HepG2 (cell line): Measurements from ENCODE around the gene LYST. TPM values are rescaled to one million over a fixed set of nuclear protein-coding genes. Genes with fewer than 3 reads are reported as not detected.
A peak's percentile ranks its signal among the peaks of the same experiment; 100 is the strongest.
"Not testable (repeated sequence)": the region's sequence is repeated elsewhere in the genome, so short reads cannot be mapped to it uniquely, and the experiment has no call there.

Experiments
- ATAC-seq: fragments of 200-7000 bp; cut with Tn5 transposase; 3 replicates; pipeline ENCODE4 v1.9.1; 2020; ENCODE audit warnings: mild to moderate bottlenecking, moderate library complexity
- BruUV-seq: library from RNA; stranded (reverse); fragments of 400-500 nt; replicated peaks from 2 replicates; lab custom pipeline; 2021; lab: Mats Ljungman, UMichigan
- CTCF ChIA-PET: fragments of 300-600 bp; formaldehyde crosslinking; extraction: SDS; loops from one replicate; lab custom pipeline; 2021; ENCODE audit warnings: low total read pairs, inconsistent platforms, low intra/inter-chr PET ratio; lab: Yijun Ruan, JAX
- POLR2A ChIA-PET: fragments of 350-600 bp; sonication (Branson Sonifier 250); formaldehyde crosslinking; loops from one replicate; lab custom pipeline; 2020; ENCODE audit warnings: antibody characterized with exemption, inconsistent platforms; lab: Yijun Ruan, JAX
- DNase-seq: peaks from one replicate; pipeline ENCODE4 v3.0.0-alpha.2; 2015; ENCODE audit warnings: low spot score
- FAIRE-seq: peaks from 3 replicates; lab custom pipeline; 2011; peaks lifted over from hg19 to GRCh38; lab: Jason Lieb, UNC
- H2AFZ ChIP-seq: one replicate; pipeline ENCODE4 v1.6.1; 2011; ENCODE audit warnings: low read length, inconsistent platforms
- H3K27ac ChIP-seq: fragments of 300-600 bp; 3 replicates; pipeline ENCODE4 v1.8.0; 2011; ENCODE audit warnings: mixed run types, mild to moderate bottlenecking, mixed read lengths, low read length, inconsistent platforms; ENCODE audit not compliant: insufficient read depth; ENCODE audit errors: extremely low read length
- H3K27me3 ChIP-seq, 2 experiments: fragments of 200-600 bp in 1 of 2; 2 replicates in 1 of 2; 3 replicates in 1 of 2; pipeline versions ENCODE4 v1.6.0 to v1.8.0; 2011; ENCODE audit warnings: low read length in 2 of 2, mild to moderate bottlenecking in 2 of 2, moderate library complexity in 2 of 2, inconsistent platforms in 1 of 2; ENCODE audit not compliant: insufficient read depth in 2 of 2, control insufficient read depth in 1 of 2
- H3K36me3 ChIP-seq, 2 experiments: fragments of 200-600 bp in 1 of 2; replicated peaks in 1 of 2; 2 replicates in 1 of 2; 3 replicates in 1 of 2; pipeline versions ENCODE4 v1.5.1 to v1.8.0; 2011; ENCODE audit warnings: low read length in 2 of 2, inconsistent platforms in 1 of 2; ENCODE audit not compliant: insufficient read depth in 2 of 2, control insufficient read depth in 1 of 2
- H3K4me1 ChIP-seq: 2 replicates; pipeline ENCODE4 v1.5.1; 2012; ENCODE audit warnings: low read length, inconsistent platforms; ENCODE audit not compliant: insufficient read depth
- H3K4me2 ChIP-seq: 2 replicates; pipeline ENCODE4 v1.6.0; 2011; ENCODE audit warnings: low read depth, low read length, inconsistent platforms
- H3K4me3 ChIP-seq, 3 experiments: fragments of 200-600 bp in 1 of 3; sonication (generic), shearing (Covaris generic) in 1 of 3; replicated peaks in 1 of 3; 2 replicates each; pipeline ENCODE4 v1.5.1; 2011 to 2016; ENCODE audit warnings: low read length in 3 of 3, inconsistent platforms in 2 of 3, low read depth in 2 of 3, mild to moderate bottlenecking in 2 of 3, control low read depth in 1 of 3, mixed read lengths in 1 of 3; ENCODE audit not compliant: insufficient read depth in 1 of 3
- H3K79me2 ChIP-seq: one replicate; pipeline ENCODE4 v1.6.1; 2011; ENCODE audit warnings: low read length, inconsistent platforms; ENCODE audit not compliant: insufficient read depth
- H3K9ac ChIP-seq: 2 replicates; pipeline ENCODE4 v1.6.0; 2011; ENCODE audit warnings: mild to moderate bottlenecking, low read depth, low read length, inconsistent platforms; ENCODE audit not compliant: insufficient read depth
- H3K9me3 ChIP-seq: 2 replicates; pipeline ENCODE4 v1.5.1; 2012; ENCODE audit warnings: mild to moderate bottlenecking, low read length
- H4K20me1 ChIP-seq: 2 replicates; pipeline ENCODE4 v1.6.0; 2011; ENCODE audit warnings: inconsistent platforms, mild to moderate bottlenecking, low read length, moderate library complexity; ENCODE audit not compliant: insufficient read depth
- CEBPB ChIP-seq: IDR thresholded peaks from 2 replicates; pipeline ENCODE4 v1.6.1; 2011; ENCODE audit warnings: low read depth, low read length, improper control_type of control experiment, borderline replicate concordance
- CEBPG ChIP-seq: IDR thresholded peaks from 2 replicates; pipeline ENCODE4 v1.6.1; 2016
- HNF4A ChIP-seq: sonication (generic); formaldehyde crosslinking; IDR thresholded peaks from 2 replicates; pipeline ENCODE4 v1.4.0; 2020; ENCODE audit warnings: missing genetic modification reagents
- SIN3A ChIP-seq: IDR thresholded peaks from 2 replicates; pipeline ENCODE4 v1.6.1; 2011; ENCODE audit warnings: low read depth, mild to moderate bottlenecking, control low read depth, low read length, borderline replicate concordance
- WGBS: methylation state at CpG from one replicate; pipeline ENCODE4 v1.1.6; 2017; ENCODE audit warnings: low lambda C conversion rate; 5-methylcytosine and 5-hydroxymethylcytosine counted together
- in situ Hi-C: cut with HindIII; loops from 2 replicates; pipeline ENCODE4 v1.10.0; 2017; ENCODE audit warnings: low pct_unique_long_range_greater_than_20kb; ENCODE audit not compliant: extremely low pct_ligation_motif_present
- intact Hi-C: fragments of 100-400 bp; cut with micrococcal nuclease; formaldehyde crosslinking; loops from one replicate; pipeline ENCODE4 v1.10.0; 2022; ENCODE audit not compliant: unreplicated experiment
- polyA plus RNA-seq, 8 experiments: library from polyadenylated mRNA; depleted of rRNA in 3 of 8; stranded (reverse) in 7 of 8; unstranded in 1 of 8; fragments of >200 nt; fragmentation: Illumina TruSeq in 4 of 8; extraction: Trizol in 4 of 8; gene quantifications; 2 replicates each; pipeline versions ENCODE4 v1.2.1 to v1.2.3, GENCODE V29; 2011 to 2016; ENCODE audit warnings: low read depth in 4 of 8, missing spikeins in 1 of 8, mixed read lengths in 1 of 8; ENCODE audit not compliant: insufficient read depth in 1 of 8
- total RNA-seq, 5 experiments: library from RNA; depleted of rRNA; stranded (reverse); fragments of >200 nt; fragmentation: Illumina TruSeq; extraction: Trizol; gene quantifications; 2 replicates each; pipeline ENCODE4 v1.2.3, GENCODE V29; 2016; ENCODE audit warnings: low read depth in 1 of 5
- TF ChIP-seq, protein P1 (sequence below): sonication (generic); formaldehyde crosslinking; IDR thresholded peaks from 2 replicates; pipeline ENCODE4 v1.5.0; 2020; ENCODE audit warnings: mild to moderate bottlenecking, missing genetic modification reagents

The LYST gene
- total and polyA plus RNA-seq, 2 of the 13 experiments (the other 11 are each of a cell fraction or from before 2014, with no cell fraction given) = 0.91 to 2.5 TPM

DNA sequence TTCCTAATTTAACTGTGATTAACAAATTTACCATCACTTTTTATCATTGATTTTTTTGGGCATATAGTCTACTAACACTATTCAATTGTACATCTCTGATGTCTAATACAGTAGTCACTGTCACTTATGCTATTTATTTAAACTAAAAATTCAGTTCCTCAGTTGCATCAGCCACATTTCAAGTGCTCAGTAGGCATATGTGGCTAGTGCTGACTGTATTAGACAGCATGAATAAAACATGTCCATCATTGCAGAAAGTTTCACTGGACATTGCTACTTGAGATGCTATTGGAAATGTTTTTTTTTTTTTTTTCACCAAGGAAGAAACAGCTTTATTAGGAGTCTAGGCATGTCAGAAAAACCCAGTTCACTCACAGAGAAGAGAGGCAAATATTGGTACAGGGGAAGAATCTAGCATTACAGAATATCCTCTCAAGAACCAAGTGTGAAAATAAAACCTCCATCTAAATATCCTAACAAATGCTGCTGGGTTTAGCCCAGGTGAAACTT lies 109.1 kb downstream of the LYST start:
- no peak overlapping the region for H3K9ac ChIP-seq
- no peaks in the 10 kb centered on the region for H3K36me3 ChIP-seq
- POLR2A ChIA-PET = no interaction called here
- CTCF ChIA-PET = no interaction called here
- no peak for FAIRE-seq
- no peak overlapping the region for H2AFZ ChIP-seq
- no peaks in the 10 kb centered on the region for H3K79me2 ChIP-seq
- no peak overlapping the region for H3K27ac ChIP-seq
- no peaks in the 10 kb centered on the region for H3K4me1 ChIP-seq
- in situ Hi-C loops (no loop called here), intact Hi-C loops (no loop called here)
- no TSS peak for BruUV-seq
- H3K9me3 ChIP-seq = no peaks in the 10 kb centered on the region
- no peak for TF ChIP-seq SIN3A
- no peak for DNase-seq
- no peaks in the 10 kb centered on the region for H3K27me3 ChIP-seq
- H3K4me3 ChIP-seq = no peak overlapping the region
- no peak overlapping the region for H3K4me2 ChIP-seq
- H4K20me1 ChIP-seq = no peaks in the 10 kb centered on the region
- ATAC-seq = no peak

DNA sequence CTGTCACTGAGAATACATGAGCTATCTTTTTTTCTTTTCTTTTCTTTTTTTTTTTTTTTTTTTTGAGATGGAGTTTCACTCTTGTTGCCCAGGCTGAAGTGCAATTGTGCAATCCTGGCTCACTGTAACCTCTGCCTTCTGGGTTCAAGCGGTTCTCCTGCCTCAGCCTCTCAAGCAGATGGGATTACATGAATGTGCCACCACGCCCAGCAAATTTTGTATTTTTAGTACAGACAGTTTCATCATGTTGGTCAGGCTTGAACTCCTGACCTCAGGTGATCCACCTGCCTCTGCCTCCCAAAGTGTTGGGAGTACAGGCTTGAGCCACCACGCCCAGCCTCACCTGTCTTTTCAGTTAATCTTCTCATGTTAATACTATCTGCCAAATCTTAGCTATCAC lies 112.5 kb downstream of the LYST start:
- H3K79me2 ChIP-seq, intact Hi-C loops, H3K36me3 ChIP-seq, BruUV-seq: not testable (repeated sequence)
- peak; percentile 41; the same call in 1 of the 2 replicates for TF ChIP-seq CEBPB
- TF ChIP-seq CEBPG (CRISPR knock-in tag) = peak; percentile 54; the same call in 1 of the 2 replicates
- TF ChIP-seq, protein P1, sequence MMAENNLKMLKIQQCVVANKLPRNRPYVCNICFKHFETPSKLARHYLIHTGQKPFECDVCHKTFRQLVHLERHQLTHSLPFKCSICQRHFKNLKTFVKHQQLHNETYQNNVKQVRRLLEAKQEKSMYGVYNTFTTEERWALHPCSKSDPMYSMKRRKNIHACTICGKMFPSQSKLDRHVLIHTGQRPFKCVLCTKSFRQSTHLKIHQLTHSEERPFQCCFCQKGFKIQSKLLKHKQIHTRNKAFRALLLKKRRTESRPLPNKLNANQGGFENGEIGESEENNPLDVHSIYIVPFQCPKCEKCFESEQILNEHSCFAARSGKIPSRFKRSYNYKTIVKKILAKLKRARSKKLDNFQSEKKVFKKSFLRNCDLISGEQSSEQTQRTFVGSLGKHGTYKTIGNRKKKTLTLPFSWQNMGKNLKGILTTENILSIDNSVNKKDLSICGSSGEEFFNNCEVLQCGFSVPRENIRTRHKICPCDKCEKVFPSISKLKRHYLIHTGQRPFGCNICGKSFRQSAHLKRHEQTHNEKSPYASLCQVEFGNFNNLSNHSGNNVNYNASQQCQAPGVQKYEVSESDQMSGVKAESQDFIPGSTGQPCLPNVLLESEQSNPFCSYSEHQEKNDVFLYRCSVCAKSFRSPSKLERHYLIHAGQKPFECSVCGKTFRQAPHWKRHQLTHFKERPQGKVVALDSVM (CRISPR knock-in tag) = peak; percentile 68
- 0 out of 2 replicates have a peak, but pooled peaks have one; percentile 8 for TF ChIP-seq HNF4A
- TF ChIP-seq, all 625 proteins: peak for 4; not testable (repeated sequence) for 621
- FAIRE-seq, H3K4me2 ChIP-seq, H3K27me3 ChIP-seq, H3K9me3 ChIP-seq, POLR2A ChIA-PET, H3K4me1 ChIP-seq, H3K4me3 ChIP-seq, H2AFZ ChIP-seq, H3K9ac ChIP-seq, CTCF ChIA-PET, in situ Hi-C loops, ATAC-seq, H3K27ac ChIP-seq, H4K20me1 ChIP-seq, DNase-seq: not testable (repeated sequence)
- 66% methylated on average over 3 of the region's 3 CpGs for whole genome bisulfite sequencing
